ENCODE measurements around the gene PHF20. TPM values are rescaled to one million over a fixed set of nuclear protein-coding genes. Genes with fewer than 3 reads are reported as not detected.
"Not testable (repeated sequence)": the region's sequence is repeated elsewhere in the genome, so short reads cannot be mapped to it uniquely, and the experiment has no call there.

The PHF20 gene
- 46.2 TPM for total RNA-seq

GRCh38 chr20:35771689-35772562, at the start of gene PHF20:
PHF20 (plus strand) TSS chr20:35772015; CDS start chr20:35801523, 29,508 bp downstream.
- peak; percentile 98 for DNase-seq

GRCh38 chr20:35723275-35723639, 48.6 kb upstream of the PHF20 start:
- not testable (repeated sequence) for DNase-seq

- not testable (repeated sequence) for DNase-seq
Observed at GRCh38 chr20:35723652-35724320, 48.0 kb upstream of the PHF20 start.

GRCh38 chr20:35724321-35725230, 47.2 kb upstream of the PHF20 start:
- no peak for DNase-seq

GRCh38 chr20:35726842-35727711, 44.7 kb upstream of the PHF20 start:
- DNase-seq: no peak

- DNase-seq: no peak
Observed at GRCh38 chr20:35729283-35729807, 42.5 kb upstream of the PHF20 start.

- DNase-seq: no peak
Observed at GRCh38 chr20:35729836-35730582, 41.8 kb upstream of the PHF20 start.

- DNase-seq: no peak
Observed at GRCh38 chr20:35730583-35731468, 41.0 kb upstream of the PHF20 start.

- no peak for DNase-seq
Observed at GRCh38 chr20:35731469-35731788, 40.4 kb upstream of the PHF20 start.

GRCh38 chr20:35731862-35732643, 39.8 kb upstream of the PHF20 start:
- no peak for DNase-seq

GRCh38 chr20:35732644-35732982, 39.2 kb upstream of the PHF20 start:
- DNase-seq: no peak

GRCh38 chr20:35734374-35734773, 37.4 kb upstream of the PHF20 start:
- no peak for DNase-seq

- no peak for DNase-seq
Observed at GRCh38 chr20:35734777-35735649, 36.8 kb upstream of the PHF20 start.

- DNase-seq: no peak
Observed at GRCh38 chr20:35735826-35736470, 35.9 kb upstream of the PHF20 start.

- no peak for DNase-seq
Observed at GRCh38 chr20:35737865-35738333, 33.9 kb upstream of the PHF20 start.

- no peak for DNase-seq
Observed at GRCh38 chr20:35738410-35739179, 33.2 kb upstream of the PHF20 start.
